Ishikawa (cell line): ENCODE data around the gene ACOXL.

ENCODE experiments used
- CEBPB ChIP-seq: IDR thresholded peaks from 2 replicates; pipeline ENCODE4 v1.6.1; 2012
- CREB1 ChIP-seq: IDR thresholded peaks from 2 replicates; pipeline ENCODE4 v1.6.1; 2012; ENCODE audit warnings: low read depth
- EGR1 ChIP-seq: IDR thresholded peaks from 2 replicates; pipeline ENCODE4 v1.6.1; 2012
- EP300 ChIP-seq: IDR thresholded peaks from 2 replicates; pipeline ENCODE4 v1.6.1; 2012; ENCODE audit warnings: borderline replicate concordance
- FOXM1 ChIP-seq: IDR thresholded peaks from 2 replicates; pipeline ENCODE4 v1.6.1; 2012; ENCODE audit warnings: low read depth, borderline replicate concordance
- NFIC ChIP-seq: IDR thresholded peaks from 2 replicates; pipeline ENCODE4 v1.6.1; 2012
- RAD21 ChIP-seq: IDR thresholded peaks from 2 replicates; pipeline ENCODE4 v1.6.1; 2012; ENCODE audit warnings: low read depth
- TAF1 ChIP-seq: IDR thresholded peaks from 2 replicates; pipeline ENCODE4 v1.6.1; 2012; ENCODE audit warnings: low read depth, mild to moderate bottlenecking
- TCF12 ChIP-seq: IDR thresholded peaks from 2 replicates; pipeline ENCODE4 v1.6.1; 2012; ENCODE audit warnings: low read depth
- TEAD4 ChIP-seq: IDR thresholded peaks from 2 replicates; pipeline ENCODE4 v1.6.1; 2012
- USF1 ChIP-seq: IDR thresholded peaks from 2 replicates; pipeline ENCODE4 v1.6.1; 2012
- YY1 ChIP-seq: IDR thresholded peaks from 2 replicates; pipeline ENCODE4 v1.6.1; 2012; ENCODE audit warnings: low read depth
- ZBTB7A ChIP-seq: IDR thresholded peaks from 2 replicates; pipeline ENCODE4 v1.6.1; 2012; ENCODE audit warnings: low read depth
- TF ChIP-seq, protein P1 (sequence below): IDR thresholded peaks from 2 replicates; pipeline ENCODE4 v1.6.1; 2012; ENCODE audit warnings: low read depth, mild to moderate bottlenecking
- TF ChIP-seq, protein P2 (sequence below): IDR thresholded peaks from 2 replicates; pipeline ENCODE4 v1.6.1; 2012

Gene ACOXL

GRCh38 chr2:110836671-110837070 is 104.3 kb downstream of the ACOXL start:
- TF ChIP-seq, protein P1, sequence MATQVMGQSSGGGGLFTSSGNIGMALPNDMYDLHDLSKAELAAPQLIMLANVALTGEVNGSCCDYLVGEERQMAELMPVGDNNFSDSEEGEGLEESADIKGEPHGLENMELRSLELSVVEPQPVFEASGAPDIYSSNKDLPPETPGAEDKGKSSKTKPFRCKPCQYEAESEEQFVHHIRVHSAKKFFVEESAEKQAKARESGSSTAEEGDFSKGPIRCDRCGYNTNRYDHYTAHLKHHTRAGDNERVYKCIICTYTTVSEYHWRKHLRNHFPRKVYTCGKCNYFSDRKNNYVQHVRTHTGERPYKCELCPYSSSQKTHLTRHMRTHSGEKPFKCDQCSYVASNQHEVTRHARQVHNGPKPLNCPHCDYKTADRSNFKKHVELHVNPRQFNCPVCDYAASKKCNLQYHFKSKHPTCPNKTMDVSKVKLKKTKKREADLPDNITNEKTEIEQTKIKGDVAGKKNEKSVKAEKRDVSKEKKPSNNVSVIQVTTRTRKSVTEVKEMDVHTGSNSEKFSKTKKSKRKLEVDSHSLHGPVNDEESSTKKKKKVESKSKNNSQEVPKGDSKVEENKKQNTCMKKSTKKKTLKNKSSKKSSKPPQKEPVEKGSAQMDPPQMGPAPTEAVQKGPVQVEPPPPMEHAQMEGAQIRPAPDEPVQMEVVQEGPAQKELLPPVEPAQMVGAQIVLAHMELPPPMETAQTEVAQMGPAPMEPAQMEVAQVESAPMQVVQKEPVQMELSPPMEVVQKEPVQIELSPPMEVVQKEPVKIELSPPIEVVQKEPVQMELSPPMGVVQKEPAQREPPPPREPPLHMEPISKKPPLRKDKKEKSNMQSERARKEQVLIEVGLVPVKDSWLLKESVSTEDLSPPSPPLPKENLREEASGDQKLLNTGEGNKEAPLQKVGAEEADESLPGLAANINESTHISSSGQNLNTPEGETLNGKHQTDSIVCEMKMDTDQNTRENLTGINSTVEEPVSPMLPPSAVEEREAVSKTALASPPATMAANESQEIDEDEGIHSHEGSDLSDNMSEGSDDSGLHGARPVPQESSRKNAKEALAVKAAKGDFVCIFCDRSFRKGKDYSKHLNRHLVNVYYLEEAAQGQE: no peak
- TF ChIP-seq EGR1: no peak
- no peak for TF ChIP-seq USF1
- TF ChIP-seq CREB1: no peak
- TF ChIP-seq, protein P2, sequence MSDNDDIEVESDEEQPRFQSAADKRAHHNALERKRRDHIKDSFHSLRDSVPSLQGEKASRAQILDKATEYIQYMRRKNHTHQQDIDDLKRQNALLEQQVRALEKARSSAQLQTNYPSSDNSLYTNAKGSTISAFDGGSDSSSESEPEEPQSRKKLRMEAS: no peak
- no peak for TF ChIP-seq TAF1
- TF ChIP-seq EP300: no peak
- TF ChIP-seq TEAD4: no peak
- no peak for TF ChIP-seq YY1
- no peak for TF ChIP-seq TCF12
- no peak for TF ChIP-seq NFIC
- no peak for TF ChIP-seq ZBTB7A
- TF ChIP-seq FOXM1: no peak
- no peak for TF ChIP-seq CEBPB
- no peak for TF ChIP-seq RAD21

DNA sequence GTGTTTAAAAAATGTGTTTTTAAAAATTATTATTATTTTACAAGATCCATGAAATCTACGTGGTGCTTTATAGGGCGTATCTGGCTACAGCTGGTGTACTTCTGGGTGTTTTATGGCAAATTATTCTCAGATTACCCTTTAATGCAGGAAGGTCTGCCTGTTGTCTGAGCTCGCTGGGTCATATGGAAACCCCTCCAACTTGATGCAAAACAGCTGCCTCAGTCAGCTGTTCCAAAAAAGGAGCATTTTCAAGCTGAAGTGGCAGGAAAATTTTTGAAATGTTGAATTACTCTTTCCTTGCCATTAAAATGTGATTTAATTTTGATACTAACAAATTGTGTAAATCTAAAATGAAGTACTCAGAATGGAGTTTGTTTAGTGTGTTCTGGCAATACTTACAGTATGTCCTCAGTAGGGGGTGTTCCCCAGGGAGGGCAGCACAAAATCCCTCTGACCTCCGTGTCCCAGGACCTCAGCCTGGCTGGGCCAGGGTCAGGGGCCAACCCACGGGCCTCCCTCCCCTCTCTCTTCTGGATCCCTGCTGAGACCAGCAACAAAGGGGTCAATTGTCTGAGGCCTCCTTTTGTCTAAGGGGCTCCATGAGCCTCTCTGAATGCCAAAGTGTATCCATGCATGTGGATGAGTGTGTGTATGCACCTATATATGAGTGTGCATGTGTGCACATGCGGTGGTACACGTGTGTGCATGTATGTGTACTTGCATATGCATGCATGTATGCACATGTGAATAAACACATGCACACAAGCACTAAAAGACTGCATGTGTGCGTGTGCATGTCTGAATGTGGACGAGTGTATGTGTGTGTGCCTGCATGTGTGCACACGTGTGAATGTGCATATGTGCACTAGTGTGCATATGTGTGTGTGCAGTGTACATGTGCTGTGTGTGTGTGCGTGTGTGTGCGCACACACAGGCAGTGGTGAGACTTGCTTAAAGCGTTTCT is 105.4 kb downstream of the ACOXL start:
- no peak for TF ChIP-seq TAF1
- no peak for TF ChIP-seq CREB1
- TF ChIP-seq RAD21: no peak
- TF ChIP-seq NFIC: no peak
- TF ChIP-seq, protein P1: no peak
- no peak for TF ChIP-seq ZBTB7A
- no peak for TF ChIP-seq CEBPB
- TF ChIP-seq EP300: no peak
- TF ChIP-seq EGR1: no peak

DNA sequence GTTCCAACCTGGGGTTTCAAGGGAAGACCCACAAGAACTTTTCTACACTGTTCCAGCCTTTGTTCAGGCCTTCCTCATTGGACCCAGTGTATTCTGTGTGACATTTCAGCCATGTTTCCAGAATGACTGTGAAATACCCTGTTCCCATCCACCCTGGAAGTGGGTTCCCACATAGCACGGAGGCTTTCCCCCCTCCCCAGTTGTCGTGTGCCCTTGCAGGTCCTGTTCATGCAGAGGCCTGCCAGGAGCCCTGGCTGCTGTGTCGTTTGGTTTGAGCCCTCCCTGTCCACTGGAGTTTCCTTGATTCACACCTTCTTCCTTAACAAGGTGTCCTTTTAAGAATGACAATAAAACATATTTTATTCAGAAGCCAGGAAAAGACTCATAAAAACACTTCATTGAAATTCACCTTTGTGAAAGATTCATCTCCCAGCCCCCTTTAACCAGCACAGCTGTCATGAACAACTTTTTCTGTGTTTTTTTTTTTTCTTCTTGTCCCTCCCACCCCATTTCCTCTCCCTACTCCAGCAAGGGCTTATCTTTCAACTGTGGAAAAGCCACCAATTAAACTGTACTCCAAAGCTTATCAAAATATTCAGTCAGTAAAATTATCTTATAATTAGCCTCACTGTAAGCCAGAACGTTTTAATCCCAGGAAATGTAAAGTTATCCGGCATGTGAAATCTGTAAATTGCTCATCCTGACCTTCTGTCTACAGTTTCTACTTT is 106.4 kb downstream of the ACOXL start:
- TF ChIP-seq, protein P2: no peak
- TF ChIP-seq EP300 (no peak), USF1 (no peak)

GRCh38 chr2:110840508-110840907 is 108.1 kb downstream of the ACOXL start:
- TF ChIP-seq USF1 (no peak), TAF1 (no peak)

- no peak for TF ChIP-seq FOXM1
- TF ChIP-seq NFIC: no peak
- no peak for TF ChIP-seq EP300
- TF ChIP-seq YY1: no peak
- no peak for TF ChIP-seq EGR1
- no peak for TF ChIP-seq ZBTB7A
- no peak for TF ChIP-seq RAD21
- TF ChIP-seq, protein P2: no peak
- no peak for TF ChIP-seq TAF1
- no peak for TF ChIP-seq CREB1
- TF ChIP-seq, protein P1: no peak
- no peak for TF ChIP-seq TCF12
- TF ChIP-seq CEBPB: no peak
- no peak for TF ChIP-seq USF1
Observed at GRCh38 chr2:110842048-110842447, 109.7 kb downstream of the ACOXL start.
